Tibial nerve (tissue), 3 donors: ENCODE results near the gene DMD.

Experiments
- CTCF ChIP-seq, 5 experiments: fragments of 200-600 bp in 3 of 5; fragments of 450-650 bp in 2 of 5; sonication (generic) in 3 of 5; IDR thresholded peaks; one replicate each; pipeline ENCODE4 v1.5.1; 2016 to 2019; ENCODE audit warnings: antibody characterized with exemption in 5 of 5, mild to moderate bottlenecking in 3 of 5, moderate library complexity in 2 of 5
- POLR2A ChIP-seq, 2 donors: fragments of 450-650 bp; IDR thresholded peaks; one replicate each; pipeline ENCODE4 v1.6.1; 2017; ENCODE audit warnings: antibody characterized with exemption in 2 of 2, mild to moderate bottlenecking in 2 of 2, moderate library complexity in 2 of 2

GRCh38 chrX:31233941-31234496 lies 1977.3 kb downstream of the DMD start:
- TF ChIP-seq POLR2A (IDR thresholded peaks at IDR 0.05) = no peak
- no peak for TF ChIP-seq CTCF (IDR thresholded peaks at IDR 0.05)
